Calu3 (cell line): ENCODE data around the gene OR8A1. TPM values are rescaled to one million over a fixed set of nuclear protein-coding genes. Genes with fewer than 3 reads are reported as not detected.

Experiments used
- BruUV-seq: library from RNA; stranded (reverse); fragments of 400-500 nt; replicated peaks from 2 replicates; lab custom pipeline; 2021; lab: Mats Ljungman, UMichigan
- CTCF ChIA-PET: fragments of 300-600 bp; sonication (Branson Sonifier 250); formaldehyde crosslinking; loops from one replicate; lab custom pipeline; 2022; ENCODE audit warnings: antibody characterized with exemption; lab: Charles Lee
- DNase-seq: peaks from one replicate; pipeline ENCODE4 v3.0.0; 2022
- H3K27ac Mint-ChIP-seq: one replicate; pipeline ENCODE4 v1.8.0; 2022; ENCODE audit warnings: mixed read lengths; ENCODE audit not compliant: unreplicated experiment
- H3K27me3 Mint-ChIP-seq: one replicate; pipeline ENCODE4 v1.8.0; 2022; ENCODE audit warnings: mixed read lengths; ENCODE audit not compliant: unreplicated experiment
- H3K36me3 Mint-ChIP-seq: one replicate; pipeline ENCODE4 v1.8.0; 2022; ENCODE audit warnings: mild to moderate bottlenecking, moderate library complexity, mixed read lengths; ENCODE audit not compliant: insufficient read depth, unreplicated experiment
- H3K4me1 Mint-ChIP-seq: one replicate; pipeline ENCODE4 v1.8.0; 2022; ENCODE audit warnings: mild to moderate bottlenecking, low read depth, mixed read lengths; ENCODE audit not compliant: unreplicated experiment
- H3K4me3 Mint-ChIP-seq: one replicate; pipeline ENCODE4 v1.8.0; 2022; ENCODE audit warnings: mild to moderate bottlenecking, low read depth, moderate library complexity, mixed read lengths; ENCODE audit not compliant: unreplicated experiment
- H3K9me3 Mint-ChIP-seq: one replicate; pipeline ENCODE4 v1.8.0; 2022; ENCODE audit warnings: low read depth, mixed read lengths; ENCODE audit not compliant: unreplicated experiment
- intact Hi-C: fragments of 100-400 bp; cut with micrococcal nuclease; formaldehyde crosslinking; loops from one replicate; pipeline ENCODE4 v1.10.0; 2022; ENCODE audit not compliant: unreplicated experiment
- total RNA-seq: library from RNA; stranded (reverse); gene quantifications from 2 replicates; pipeline ENCODE4 v1.2.3, GENCODE V29; 2022
- TF ChIP-seq, protein P1 (sequence below): fragments of 200-600 bp; IDR thresholded peaks from one replicate; pipeline ENCODE4 v1.8.0; 2022; ENCODE audit warnings: antibody characterized with exemption; ENCODE audit not compliant: unreplicated experiment

Gene OR8A1
- total RNA-seq, 1 experiment from 2014 or later: not detected

DNA sequence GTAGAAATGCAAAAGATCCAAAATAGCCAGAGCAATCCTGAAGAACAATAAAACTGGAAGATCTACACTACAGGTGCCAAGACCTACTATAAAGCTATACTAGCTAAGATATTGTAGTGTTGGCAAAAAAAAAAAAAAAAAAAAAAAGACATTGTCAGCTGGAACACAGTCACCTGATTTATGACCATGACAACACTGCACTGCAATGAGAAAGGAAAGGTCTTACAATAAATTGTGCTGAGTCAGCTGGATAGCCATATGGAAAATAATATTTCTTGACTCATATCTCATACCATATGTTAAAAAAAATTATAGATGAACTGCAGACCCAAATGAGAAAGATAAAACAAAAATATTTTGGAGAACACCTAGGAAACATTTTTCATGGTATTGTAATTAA, 38.4 kb downstream of the OR8A1 start:
- H3K27me3 Mint-ChIP-seq: peaks cover 10% of the 10 kb centered on the region
- H3K4me1 Mint-ChIP-seq: no peaks in the 10 kb centered on the region

DNA sequence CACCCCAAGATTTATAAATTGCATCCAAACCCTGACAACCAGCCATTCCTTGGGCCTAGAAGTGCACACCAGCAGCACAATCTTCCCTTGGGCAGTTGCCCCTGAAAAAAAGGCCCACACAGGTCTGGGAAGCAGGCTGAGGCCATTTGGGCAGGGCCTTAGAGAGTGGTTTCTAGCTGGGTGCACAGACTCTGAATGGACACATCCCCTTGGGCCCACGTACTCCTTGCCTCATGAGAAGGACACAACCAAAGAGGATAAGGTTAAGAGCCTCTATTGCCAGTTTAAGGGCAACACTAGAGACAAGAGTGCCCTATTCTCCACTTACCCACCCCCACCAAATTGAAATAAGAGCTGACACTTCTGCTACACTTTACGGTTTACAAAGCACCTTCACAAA, 40.5 kb downstream of the OR8A1 start:
- Mint-ChIP-seq H3K4me1 (no peaks in the 10 kb centered on the region), H3K9me3 (peaks cover 2% of the 10 kb centered on the region), H3K27ac (no peak overlapping the region), H3K4me3 (no peak overlapping the region), H3K27me3 (peaks cover 22% of the 10 kb centered on the region), H3K36me3 (no peaks in the 10 kb centered on the region)
- no TSS peak for BruUV-seq
- CTCF ChIA-PET: no interaction called here
- no peak for DNase-seq
- intact Hi-C loops: no loop called here
- TF ChIP-seq, protein P1, sequence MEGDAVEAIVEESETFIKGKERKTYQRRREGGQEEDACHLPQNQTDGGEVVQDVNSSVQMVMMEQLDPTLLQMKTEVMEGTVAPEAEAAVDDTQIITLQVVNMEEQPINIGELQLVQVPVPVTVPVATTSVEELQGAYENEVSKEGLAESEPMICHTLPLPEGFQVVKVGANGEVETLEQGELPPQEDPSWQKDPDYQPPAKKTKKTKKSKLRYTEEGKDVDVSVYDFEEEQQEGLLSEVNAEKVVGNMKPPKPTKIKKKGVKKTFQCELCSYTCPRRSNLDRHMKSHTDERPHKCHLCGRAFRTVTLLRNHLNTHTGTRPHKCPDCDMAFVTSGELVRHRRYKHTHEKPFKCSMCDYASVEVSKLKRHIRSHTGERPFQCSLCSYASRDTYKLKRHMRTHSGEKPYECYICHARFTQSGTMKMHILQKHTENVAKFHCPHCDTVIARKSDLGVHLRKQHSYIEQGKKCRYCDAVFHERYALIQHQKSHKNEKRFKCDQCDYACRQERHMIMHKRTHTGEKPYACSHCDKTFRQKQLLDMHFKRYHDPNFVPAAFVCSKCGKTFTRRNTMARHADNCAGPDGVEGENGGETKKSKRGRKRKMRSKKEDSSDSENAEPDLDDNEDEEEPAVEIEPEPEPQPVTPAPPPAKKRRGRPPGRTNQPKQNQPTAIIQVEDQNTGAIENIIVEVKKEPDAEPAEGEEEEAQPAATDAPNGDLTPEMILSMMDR: no peak

More for the DNA sequence above, 38.4 kb downstream of the OR8A1 start:
- intact Hi-C loops: no loop called here
- BruUV-seq: no TSS peak
- TF ChIP-seq, protein P1: no peak
- H3K4me3 Mint-ChIP-seq: no peak overlapping the region
- H3K27ac Mint-ChIP-seq: no peak overlapping the region
- CTCF ChIA-PET: no interaction called here
- DNase-seq: no peak
- H3K9me3 Mint-ChIP-seq: peaks cover 2% of the 10 kb centered on the region
- H3K36me3 Mint-ChIP-seq: no peaks in the 10 kb centered on the region

DNA sequence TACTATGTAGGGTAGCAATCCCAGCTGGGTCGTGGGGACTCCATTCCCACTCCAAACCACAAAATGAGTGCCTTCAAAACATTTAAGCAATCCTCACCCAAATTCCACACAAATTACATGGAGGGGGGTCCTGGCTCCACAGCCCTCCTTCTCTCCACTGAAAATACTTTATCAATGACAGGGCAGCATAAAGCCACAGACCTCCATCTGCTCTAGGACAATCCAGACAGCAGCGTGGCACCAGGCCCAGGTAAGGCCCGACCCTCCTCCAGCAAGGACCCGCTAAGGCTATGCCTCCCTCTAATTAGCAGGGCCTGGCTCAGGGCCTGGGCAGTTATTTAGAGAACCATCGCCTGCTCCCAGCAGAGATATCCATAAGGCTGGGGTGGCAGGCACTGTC, 41.3 kb downstream of the OR8A1 start, which contains the start of gene PANX3:
TSS of gene PANX3 (plus strand) at position 365 of the 400 bp plus-strand sequence. CDS start 129 bp downstream, outside the sequence.
- DNase-seq: no peak
- BruUV-seq: no TSS peak
- no peak within 1 kb of the TSS for H3K27ac Mint-ChIP-seq
- CTCF ChIA-PET: no interaction called here
- no peaks in the 10 kb centered on the region for H3K36me3 Mint-ChIP-seq
- H3K4me1 Mint-ChIP-seq: no peaks in the 10 kb centered on the region
- H3K9me3 Mint-ChIP-seq: peaks cover 2% of the 10 kb centered on the region
- H3K27me3 Mint-ChIP-seq: peaks cover 22% of the 10 kb centered on the region
- TF ChIP-seq, protein P1: no peak
- H3K4me3 Mint-ChIP-seq: no peak within 1 kb of the TSS
- intact Hi-C loops: no loop called here

DNA sequence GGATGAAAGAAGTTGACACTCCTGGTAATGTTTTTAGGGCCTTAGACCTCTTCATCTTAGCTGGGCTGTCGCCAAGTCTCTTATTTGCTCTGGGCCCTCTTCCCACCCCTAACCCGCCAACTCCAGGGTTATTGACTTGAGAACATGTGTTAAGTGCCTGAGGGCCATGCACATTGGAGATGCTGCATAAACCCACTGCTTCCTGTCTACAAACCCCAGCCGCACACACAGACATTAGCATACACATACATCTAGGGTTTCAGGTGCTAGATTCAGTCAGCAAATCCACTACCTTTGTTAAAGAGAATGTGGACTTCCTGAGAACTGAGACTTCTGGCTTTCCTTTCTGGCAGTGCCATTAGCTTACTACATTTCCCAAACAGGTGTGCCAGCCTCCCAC, 42.2 kb downstream of the OR8A1 start:
- BruUV-seq: no TSS peak
- no peak overlapping the region for H3K4me3 Mint-ChIP-seq
- intact Hi-C loops: no loop called here
- peaks cover 31% of the 10 kb centered on the region for H3K27me3 Mint-ChIP-seq
- TF ChIP-seq, protein P1: no peak
- H3K9me3 Mint-ChIP-seq: peaks cover 1% of the 10 kb centered on the region
- H3K36me3 Mint-ChIP-seq: no peaks in the 10 kb centered on the region
- H3K4me1 Mint-ChIP-seq: no peaks in the 10 kb centered on the region
- CTCF ChIA-PET: interaction anchor here (1.1 kb wide), 1 partner anchor 19 kb away, joined by 3 read pairs; no protein-coding TSS in a partner anchor
- no peak for DNase-seq
- H3K27ac Mint-ChIP-seq: no peak overlapping the region
